Mucosa of descending colon (tissue), 3 donors: ENCODE measurements around the gene TPP1. TPM values are rescaled to one million over a fixed set of nuclear protein-coding genes. Genes with fewer than 3 reads are reported as not detected.

Source experiments
- ATAC-seq: fragments of 200-7000 bp; cut with Tn5 transposase; one replicate; pipeline ENCODE4 v1.9.1; 2020; ENCODE audit warnings: mild to moderate bottlenecking, moderate library complexity
- DNase-seq, 3 donors: peaks; one replicate each; pipeline ENCODE4 v3.0.0-alpha.2; 2020
- H3K36me3 ChIP-seq: fragments of 200-600 bp; one replicate; pipeline ENCODE4 v1.8.0; 2021; ENCODE audit warnings: low read depth, mild to moderate bottlenecking
- H3K4me1 ChIP-seq: fragments of 200-600 bp; one replicate; pipeline ENCODE4 v1.8.0; 2021; ENCODE audit warnings: low read depth, mild to moderate bottlenecking
- H3K4me3 ChIP-seq: fragments of 200-600 bp; one replicate; pipeline ENCODE4 v1.8.0; 2021; ENCODE audit warnings: mild to moderate bottlenecking
- H3K9me3 ChIP-seq: fragments of 200-600 bp; one replicate; pipeline ENCODE4 v1.8.0; 2021; ENCODE audit warnings: mild to moderate bottlenecking
- CTCF ChIP-seq: fragments of 200-600 bp; IDR thresholded peaks from one replicate; pipeline ENCODE4 v1.8.0; 2022; ENCODE audit warnings: antibody characterized with exemption, mild to moderate bottlenecking
- intact Hi-C, 2 donors: fragments of 100-400 bp; cut with DNase I in 1 of 2; cut with micrococcal nuclease in 1 of 2; formaldehyde crosslinking; loops; one replicate each; pipeline versions ENCODE4 v1.11.0 to v1.11.1; 2022; cut with DNase I, micrococcal nuclease
- total RNA-seq, 3 donors: library from RNA; stranded (reverse); fragmentation: NEBNext Ultra II Directional in 2 of 3; extraction: Animal tissue kit (Norgen Biotek cat#: 25700) in 2 of 3; gene quantifications; one replicate each; pipeline versions ENCODE4 v1.2.1 to v1.2.4, GENCODE V29; 2021 to 2023
- donor health status: DM: no; HTN: no; CAD: no; lungs with moderate emphysema.
- donor health status: DM: no; HTN: no; CAD: no.
- donor health status: DM: no; HTN: yes; CAD: no.

Gene TPP1
- total RNA-seq, 3 donors from 2014 or later: 86.4 to 116 (median 93.8) TPM

- no peak for DNase-seq
- no peak for TF ChIP-seq CTCF
- no peaks in the 10 kb centered on the region for H3K9me3 ChIP-seq
- intact Hi-C loops: no loop called here
- ATAC-seq: no peak
- H3K4me1 ChIP-seq: peaks cover 20% of the 10 kb centered on the region
- H3K4me3 ChIP-seq: no peak overlapping the region
- H3K36me3 ChIP-seq: no peaks in the 10 kb centered on the region
These were observed 4.2 kb downstream of the TPP1 start for GRCh38 chr11:6615046-6615445.

GRCh38 chr11:6614446-6614845 lies 4.8 kb downstream of the TPP1 start:
- TF ChIP-seq CTCF: no peak
- Histone ChIP-seq H3K4me1 (peaks cover 20% of the 10 kb centered on the region), H3K36me3 (no peaks in the 10 kb centered on the region), H3K4me3 (no peak overlapping the region), H3K9me3 (no peaks in the 10 kb centered on the region)
- DNase-seq: no peak
- intact Hi-C loops: no loop called here
- no peak for ATAC-seq

- H3K9me3 ChIP-seq: no peaks in the 10 kb centered on the region
- no peak for ATAC-seq
These were observed 5.7 kb downstream of the TPP1 start for GRCh38 chr11:6613496-6613895.

GRCh38 chr11:6612213-6613041 lies 6.8 kb downstream of the TPP1 start, which contains the start of gene TAF10:
Gene TAF10 (minus strand): TSS chr11:6612216. CDS start chr11:6612189, 27 bp downstream.
- no peaks in the 10 kb centered on the region for H3K36me3 ChIP-seq
- peak; percentile 45 for TF ChIP-seq CTCF
- peaks cover 16% of the 10 kb centered on the region for H3K4me1 ChIP-seq
- peak within 1 kb of the TSS; percentile 83 for H3K4me3 ChIP-seq
- ATAC-seq: peak; percentile 94
- peak; percentile 98 to 99 (median 98) for DNase-seq
- intact Hi-C loops: no loop called here
- H3K9me3 ChIP-seq: no peaks in the 10 kb centered on the region

More at GRCh38 chr11:6613496-6613895, 5.7 kb downstream of the TPP1 start:
- no peak for TF ChIP-seq CTCF
- H3K4me3 ChIP-seq: no peak overlapping the region
- DNase-seq: no peak
- H3K4me1 ChIP-seq: peaks cover 20% of the 10 kb centered on the region
- no peaks in the 10 kb centered on the region for H3K36me3 ChIP-seq
- intact Hi-C loops: no loop called here

- peak overlapping the region; percentile 83 for H3K4me3 ChIP-seq
- H3K4me1 ChIP-seq: peaks cover 20% of the 10 kb centered on the region
- intact Hi-C loops: no loop called here
- ATAC-seq: no peak
- H3K36me3 ChIP-seq: no peaks in the 10 kb centered on the region
- TF ChIP-seq CTCF: no peak
- no peaks in the 10 kb centered on the region for H3K9me3 ChIP-seq
- DNase-seq: no peak
These were observed 7.3 kb downstream of the TPP1 start for GRCh38 chr11:6611963-6612212.
